Parathyroid adenoma (tissue), 2 donors: Measurements from ENCODE around the gene RBM39.

Experiments used
- H2AFZ ChIP-seq: fragments of 300-600 bp; sonication (generic); one replicate; pipeline ENCODE4 v1.7.0; 2017; ENCODE audit warnings: antibody characterized with exemption, mild to moderate bottlenecking
- H3K27ac ChIP-seq: fragments of 300-600 bp; sonication (generic); one replicate; pipeline ENCODE4 v1.7.0; 2017
- H3K27me3 ChIP-seq: fragments of 300-600 bp; sonication (generic); one replicate; pipeline ENCODE4 v1.7.0; 2017; ENCODE audit warnings: low read length; ENCODE audit not compliant: control insufficient read depth, insufficient read depth
- H3K36me3 ChIP-seq: fragments of 300-600 bp; sonication (generic); one replicate; pipeline ENCODE4 v1.7.0; 2017; ENCODE audit warnings: low read length; ENCODE audit not compliant: control insufficient read depth, insufficient read depth
- H3K4me1 ChIP-seq: fragments of 300-600 bp; sonication (generic); one replicate; pipeline ENCODE4 v1.7.0; 2017; ENCODE audit warnings: control low read depth
- H3K4me2 ChIP-seq: fragments of 300-600 bp; sonication (generic); one replicate; pipeline ENCODE4 v1.7.0; 2017; ENCODE audit warnings: low read length
- H3K4me3 ChIP-seq: fragments of 300-600 bp; sonication (generic); one replicate; pipeline ENCODE4 v1.7.0; 2017; ENCODE audit warnings: low read depth, low read length
- H3K79me2 ChIP-seq: fragments of 300-600 bp; sonication (generic); one replicate; pipeline ENCODE4 v1.7.0; 2017; ENCODE audit warnings: control low read depth
- H3K9ac ChIP-seq: fragments of 300-600 bp; sonication (generic); one replicate; pipeline ENCODE4 v1.7.0; 2017; ENCODE audit warnings: mild to moderate bottlenecking
- H3K9me3 ChIP-seq: fragments of 300-600 bp; sonication (generic); one replicate; pipeline ENCODE4 v1.7.0; 2017; ENCODE audit warnings: low read length; ENCODE audit not compliant: control insufficient read depth
- CTCF ChIP-seq: fragments of 300-600 bp; sonication (generic); IDR thresholded peaks from one replicate; pipeline ENCODE4 v1.7.0; 2017; ENCODE audit warnings: antibody characterized with exemption, mild to moderate bottlenecking
- donor health status: primary hyperparathyroidism.

The RBM39 gene

GRCh38 chr20:35704514-35705261 lies 37.4 kb downstream of the RBM39 start:
- no peaks in the 10 kb centered on the region for H3K27me3 ChIP-seq
- no peak overlapping the region for H3K9ac ChIP-seq
- H3K27ac ChIP-seq, result no peak overlapping the region
- H3K4me2 ChIP-seq, result no peak overlapping the region
- no peaks in the 10 kb centered on the region for H3K4me1 ChIP-seq
- peaks cover 3% of the 10 kb centered on the region for H3K79me2 ChIP-seq
- no peak overlapping the region for H2AFZ ChIP-seq
- no peak for TF ChIP-seq CTCF
- no peaks in the 10 kb centered on the region for H3K36me3 ChIP-seq
- no peaks in the 10 kb centered on the region for H3K9me3 ChIP-seq
- H3K4me3 ChIP-seq, result no peak overlapping the region

GRCh38 chr20:35702824-35703695 lies 39.0 kb downstream of the RBM39 start:
- Histone ChIP-seq H3K27me3 (no peaks in the 10 kb centered on the region), H2AFZ (no peak overlapping the region), H3K9ac (no peak overlapping the region), H3K4me2 (no peak overlapping the region), H3K9me3 (no peaks in the 10 kb centered on the region), H3K4me3 (no peak overlapping the region), H3K79me2 (peaks cover 5% of the 10 kb centered on the region), H3K36me3 (no peaks in the 10 kb centered on the region), H3K27ac (no peak overlapping the region), H3K4me1 (no peaks in the 10 kb centered on the region)
- no peak for TF ChIP-seq CTCF

GRCh38 chr20:35702051-35702823 lies 39.8 kb downstream of the RBM39 start:
- H3K79me2 ChIP-seq, result peaks cover 7% of the 10 kb centered on the region
- no peak overlapping the region for H3K9ac ChIP-seq
- H3K4me2 ChIP-seq, result no peak overlapping the region
- no peak overlapping the region for H3K4me3 ChIP-seq
- H2AFZ ChIP-seq, result no peak overlapping the region
- TF ChIP-seq CTCF, result no peak
- no peaks in the 10 kb centered on the region for H3K27me3 ChIP-seq
- H3K36me3 ChIP-seq, result no peaks in the 10 kb centered on the region
- no peaks in the 10 kb centered on the region for H3K4me1 ChIP-seq
- H3K27ac ChIP-seq, result no peak overlapping the region
- H3K9me3 ChIP-seq, result no peaks in the 10 kb centered on the region

- Histone ChIP-seq H3K9ac (no peak overlapping the region), H3K27ac (no peak overlapping the region), H3K4me2 (peak overlapping the region; percentile 94), H3K4me3 (no peak overlapping the region), H3K9me3 (no peaks in the 10 kb centered on the region), H3K79me2 (peaks cover 5% of the 10 kb centered on the region), H3K36me3 (no peaks in the 10 kb centered on the region), H3K27me3 (no peaks in the 10 kb centered on the region), H2AFZ (no peak overlapping the region), H3K4me1 (no peaks in the 10 kb centered on the region)
- TF ChIP-seq CTCF, result no peak
These were observed 41.4 kb downstream of the RBM39 start for GRCh38 chr20:35700625-35701148.
